HAP-1 (cell line): Measurements from ENCODE around the gene BMX.

Experiments used
- DNase-seq, 2 experiments: peaks; one replicate each; pipeline ENCODE4 v3.0.0-alpha.2; 2016 to 2020; ENCODE audit warnings: low spot score in 2 of 2
- H3K27me3 ChIP-seq: fragments of 250-450 bp; sonication (Bioruptor Pico); 2 replicates; pipeline ENCODE4 v1.5.1; 2020; ENCODE audit warnings: low read depth, mild to moderate bottlenecking, moderate library complexity
- H3K36me3 ChIP-seq: fragments of 250-450 bp; sonication (Bioruptor Pico); replicated peaks from 2 replicates; pipeline ENCODE4 v1.5.1; 2020; ENCODE audit warnings: mild to moderate bottlenecking
- H3K4me1 ChIP-seq: fragments of 250-450 bp; sonication (Bioruptor Pico); 2 replicates; pipeline ENCODE4 v1.5.1; 2020; ENCODE audit warnings: mild to moderate bottlenecking
- H3K4me3 ChIP-seq: fragments of 250-450 bp; sonication (Bioruptor Pico); 2 replicates; pipeline ENCODE4 v1.5.1; 2020; ENCODE audit warnings: mild to moderate bottlenecking, moderate library complexity
- H3K9me3 ChIP-seq: fragments of 250-450 bp; sonication (Bioruptor Pico); 2 replicates; pipeline ENCODE4 v1.5.1; 2020; ENCODE audit warnings: mild to moderate bottlenecking, moderate library complexity
- in situ Hi-C: fragments of 300-500 bp; cut with MboI; formaldehyde crosslinking; loops from 3 replicates; pipeline ENCODE4 v1.14.3; 2020; ENCODE audit warnings: low sequenced_read_pairs, inconsistent platforms, mixed read lengths

Gene BMX

DNA sequence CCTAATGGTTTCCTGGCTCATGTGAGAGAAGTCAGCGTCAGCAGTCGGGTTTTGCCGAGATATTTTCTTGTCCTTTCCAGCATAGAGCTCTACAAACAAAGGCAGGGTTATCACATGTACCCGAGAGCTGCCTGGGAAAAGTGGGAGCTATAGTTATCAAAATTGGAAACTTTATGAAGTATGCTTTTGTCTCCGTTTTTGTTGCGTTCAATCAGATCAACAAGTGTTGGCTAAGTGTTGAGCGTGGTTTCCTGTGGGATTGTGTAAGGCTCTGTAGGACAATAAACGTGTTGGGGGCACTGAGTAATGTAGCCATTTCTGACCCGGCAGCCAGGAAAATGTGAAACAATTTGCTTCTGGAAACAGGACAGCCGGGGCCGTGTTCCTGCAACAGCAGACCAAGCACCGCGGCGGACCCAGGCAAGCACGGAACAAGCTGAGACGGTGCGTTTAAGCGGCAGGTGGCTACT is at the start of gene BMX:
TSS of gene BMX (plus strand) at position 311 of the 470 bp plus-strand sequence. CDS start 7,547 bp downstream, outside the sequence.
- Histone ChIP-seq H3K9me3 (no peaks in the 10 kb centered on the region), H3K36me3 (no peaks in the 10 kb centered on the region; the same call in 1 of the 2 replicates), H3K4me3 (no peak within 1 kb of the TSS), H3K4me1 (no peaks in the 10 kb centered on the region), H3K27me3 (no peaks in the 10 kb centered on the region)
- in situ Hi-C loops: no loop called here
- DNase-seq: no peak

GRCh38 chrX:15451913-15452312 is 48.7 kb upstream of the BMX start:
- H3K9me3 ChIP-seq: no peaks in the 10 kb centered on the region
- H3K4me3 ChIP-seq: no peak overlapping the region
- in situ Hi-C loops: no loop called here
- 0 out of 2 replicates have a peak, but pooled peaks cover 4% of the 10 kb centered on the region for H3K4me1 ChIP-seq
- no peaks in the 10 kb centered on the region for H3K27me3 ChIP-seq
- DNase-seq: no peak
- peaks cover 34% of the 10 kb centered on the region for H3K36me3 ChIP-seq

GRCh38 chrX:15464704-15465103 is 35.9 kb upstream of the BMX start:
- no peak overlapping the region for H3K4me3 ChIP-seq
- no peak for DNase-seq
- in situ Hi-C loops: loop anchor here (5.0 kb wide), 1 partner anchor 117 kb away; no protein-coding TSS in a partner anchor
- no peaks in the 10 kb centered on the region for H3K9me3 ChIP-seq
- H3K4me1 ChIP-seq: peaks cover 20% of the 10 kb centered on the region
- H3K27me3 ChIP-seq: no peaks in the 10 kb centered on the region
- H3K36me3 ChIP-seq: peaks cover 4% of the 10 kb centered on the region

DNA sequence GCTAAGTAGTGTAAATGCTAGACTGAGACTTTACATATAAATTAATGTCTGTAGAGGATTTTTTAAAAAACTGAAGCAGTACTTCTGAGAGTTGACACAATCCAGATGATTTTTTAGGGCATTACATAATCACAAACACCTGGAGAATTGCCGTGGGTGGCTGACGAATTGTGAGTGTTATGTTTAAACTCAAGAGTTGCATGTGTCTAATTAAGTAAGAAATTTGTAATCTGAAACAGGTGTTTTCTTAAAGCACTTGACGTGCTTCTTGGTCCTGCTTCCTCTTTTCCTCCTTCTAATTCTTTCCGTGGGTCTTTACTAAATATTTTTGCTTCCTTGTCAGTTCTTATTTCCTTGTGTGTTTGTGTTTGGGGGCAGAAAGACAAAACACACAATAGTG is 35.3 kb upstream of the BMX start:
- H3K9me3 ChIP-seq: no peaks in the 10 kb centered on the region
- H3K4me1 ChIP-seq: peaks cover 20% of the 10 kb centered on the region
- H3K4me3 ChIP-seq: no peak overlapping the region
- H3K36me3 ChIP-seq: peaks cover 4% of the 10 kb centered on the region; the same call in 1 of the 2 replicates
- no peak for DNase-seq
- no peaks in the 10 kb centered on the region for H3K27me3 ChIP-seq
- in situ Hi-C loops: loop anchor here (5.0 kb wide), 1 partner anchor 118 kb away; no protein-coding TSS in a partner anchor

- Histone ChIP-seq H3K36me3 (peaks cover 4% of the 10 kb centered on the region; the same call in 1 of the 2 replicates), H3K4me1 (peaks cover 20% of the 10 kb centered on the region), H3K4me3 (no peak overlapping the region), H3K27me3 (no peaks in the 10 kb centered on the region), H3K9me3 (no peaks in the 10 kb centered on the region)
- peak in 1 of 2 experiments; percentile 26 for DNase-seq
- in situ Hi-C loops: loop anchor here (5.0 kb wide), 1 partner anchor 119 kb away; no protein-coding TSS in a partner anchor
Measured at GRCh38 chrX:15465896-15466651, 34.5 kb upstream of the BMX start.

DNA sequence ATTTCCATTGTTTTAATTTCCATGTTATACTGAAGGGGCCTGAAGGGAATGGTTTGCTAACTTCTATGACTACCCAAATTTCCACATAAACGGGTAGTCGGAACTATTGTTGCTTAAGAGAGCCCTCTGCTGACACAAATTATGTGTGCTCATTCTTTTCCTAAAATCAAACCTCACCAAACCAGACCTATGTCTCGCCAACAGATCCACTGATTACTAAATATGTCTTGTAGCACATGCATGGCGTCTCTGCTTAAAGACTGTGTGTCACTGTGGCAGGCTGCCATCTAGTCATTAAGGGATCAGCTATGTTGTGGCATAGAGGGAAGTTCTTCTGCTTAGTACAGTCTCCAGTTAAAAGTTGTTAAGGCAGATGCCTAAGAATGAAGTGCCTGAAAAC is 32.6 kb upstream of the BMX start:
- DNase-seq: peak in 1 of 2 experiments; percentile 40
- in situ Hi-C loops: loop anchor here (5.0 kb wide), 1 partner anchor 121 kb away; no protein-coding TSS in a partner anchor
- H3K4me3 ChIP-seq: no peak overlapping the region
- H3K4me1 ChIP-seq: peaks cover 20% of the 10 kb centered on the region
- H3K36me3 ChIP-seq: peaks cover 4% of the 10 kb centered on the region; the same call in 1 of the 2 replicates
- no peaks in the 10 kb centered on the region for H3K27me3 ChIP-seq
- H3K9me3 ChIP-seq: no peaks in the 10 kb centered on the region

DNA sequence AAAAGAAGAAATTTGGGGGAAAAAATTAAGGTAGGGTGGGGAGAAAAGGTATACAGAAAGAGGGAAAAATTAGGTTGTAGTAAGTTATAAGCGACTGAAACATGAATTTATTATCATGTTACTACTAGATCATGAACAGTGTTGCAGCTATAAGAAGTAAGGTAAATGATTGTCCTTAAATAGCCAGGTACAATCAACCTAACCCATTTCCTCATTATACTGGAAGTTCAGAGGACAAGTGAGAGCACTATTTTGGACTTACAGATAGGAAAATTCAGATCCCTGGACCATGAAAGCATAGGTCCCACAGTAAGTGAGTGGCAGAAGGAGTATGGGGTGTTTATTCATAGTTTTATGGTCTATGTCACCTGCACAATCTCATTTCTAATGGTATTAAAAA is 31.0 kb upstream of the BMX start:
- no peaks in the 10 kb centered on the region for H3K9me3 ChIP-seq
- H3K4me3 ChIP-seq: no peak overlapping the region
- H3K4me1 ChIP-seq: peaks cover 10% of the 10 kb centered on the region
- H3K27me3 ChIP-seq: no peaks in the 10 kb centered on the region
- in situ Hi-C loops: loop anchor here (5.0 kb wide), 1 partner anchor 122 kb away; no protein-coding TSS in a partner anchor
- peaks cover 3% of the 10 kb centered on the region; the same call in 1 of the 2 replicates for H3K36me3 ChIP-seq
- no peak for DNase-seq

DNA sequence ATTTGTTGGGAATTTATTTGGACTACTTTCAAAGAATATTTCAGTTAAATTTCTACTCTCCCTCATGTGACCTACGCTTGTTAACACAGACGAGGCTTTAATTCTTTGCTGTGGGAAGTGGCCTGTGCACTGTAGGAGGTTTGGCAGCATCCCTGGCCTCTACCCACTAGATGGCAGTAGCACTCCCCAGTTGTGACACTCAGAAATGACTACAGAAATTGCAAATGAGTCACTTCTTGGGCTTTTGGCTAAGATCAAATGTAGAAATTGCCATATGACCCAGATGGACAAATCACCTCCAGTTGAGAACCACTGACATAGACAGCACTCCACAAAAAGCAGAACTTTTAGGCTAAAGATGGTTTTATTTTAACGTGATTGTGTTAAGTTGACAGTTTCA is 29.6 kb upstream of the BMX start:
- no peak overlapping the region for H3K4me3 ChIP-seq
- in situ Hi-C loops: no loop called here
- no peaks in the 10 kb centered on the region for H3K27me3 ChIP-seq
- DNase-seq: peak; percentile 58 to 80
- peaks cover 3% of the 10 kb centered on the region; the same call in 1 of the 2 replicates for H3K36me3 ChIP-seq
- H3K9me3 ChIP-seq: no peaks in the 10 kb centered on the region
- H3K4me1 ChIP-seq: no peaks in the 10 kb centered on the region

GRCh38 chrX:15472531-15472930 is 28.1 kb upstream of the BMX start:
- Histone ChIP-seq H3K36me3 (peaks cover 12% of the 10 kb centered on the region), H3K9me3 (no peaks in the 10 kb centered on the region), H3K27me3 (no peaks in the 10 kb centered on the region), H3K4me1 (no peaks in the 10 kb centered on the region), H3K4me3 (no peak overlapping the region)
- in situ Hi-C loops: no loop called here
- DNase-seq: no peak

DNA sequence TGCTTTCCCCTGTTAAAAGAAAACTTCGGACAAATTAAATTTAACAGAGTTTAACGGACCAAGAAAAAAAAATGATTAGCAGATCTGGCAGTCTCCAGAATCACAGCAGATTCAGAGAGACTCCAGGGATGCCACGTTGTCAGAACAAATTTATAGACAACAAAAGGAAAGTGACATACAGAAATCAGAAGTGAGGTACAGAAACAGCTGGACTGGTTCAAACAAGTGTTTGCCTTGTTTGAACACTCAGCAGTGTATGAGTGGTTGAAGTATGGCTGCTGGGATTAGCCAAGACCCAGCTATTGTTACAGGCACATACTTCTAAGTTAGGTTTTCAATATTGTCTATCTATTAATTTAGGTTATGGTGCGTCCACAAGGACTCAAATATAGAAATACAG is 26.6 kb upstream of the BMX start:
- H3K4me1 ChIP-seq: no peaks in the 10 kb centered on the region
- no peak for DNase-seq
- in situ Hi-C loops: no loop called here
- H3K9me3 ChIP-seq: no peaks in the 10 kb centered on the region
- no peak overlapping the region for H3K4me3 ChIP-seq
- H3K36me3 ChIP-seq: peaks cover 23% of the 10 kb centered on the region
- H3K27me3 ChIP-seq: no peaks in the 10 kb centered on the region

- no peaks in the 10 kb centered on the region for H3K27me3 ChIP-seq
- in situ Hi-C loops: loop anchor here (25.0 kb wide), 2 partner anchors 212 to 1212 kb away; no protein-coding TSS in a partner anchor
- no peak for DNase-seq
- no peak overlapping the region for H3K4me3 ChIP-seq
- H3K36me3 ChIP-seq: peaks cover 27% of the 10 kb centered on the region
- H3K4me1 ChIP-seq: no peaks in the 10 kb centered on the region
- H3K9me3 ChIP-seq: no peaks in the 10 kb centered on the region
Measured at GRCh38 chrX:15475021-15475420, 25.6 kb upstream of the BMX start.

GRCh38 chrX:15475486-15475885 is 25.1 kb upstream of the BMX start:
- Histone ChIP-seq H3K36me3 (peaks cover 27% of the 10 kb centered on the region), H3K4me3 (no peak overlapping the region), H3K27me3 (no peaks in the 10 kb centered on the region), H3K4me1 (no peaks in the 10 kb centered on the region), H3K9me3 (no peaks in the 10 kb centered on the region)
- no peak for DNase-seq
- in situ Hi-C loops: loop anchor here (25.0 kb wide), 2 partner anchors 212 to 1212 kb away; no protein-coding TSS in a partner anchor

DNA sequence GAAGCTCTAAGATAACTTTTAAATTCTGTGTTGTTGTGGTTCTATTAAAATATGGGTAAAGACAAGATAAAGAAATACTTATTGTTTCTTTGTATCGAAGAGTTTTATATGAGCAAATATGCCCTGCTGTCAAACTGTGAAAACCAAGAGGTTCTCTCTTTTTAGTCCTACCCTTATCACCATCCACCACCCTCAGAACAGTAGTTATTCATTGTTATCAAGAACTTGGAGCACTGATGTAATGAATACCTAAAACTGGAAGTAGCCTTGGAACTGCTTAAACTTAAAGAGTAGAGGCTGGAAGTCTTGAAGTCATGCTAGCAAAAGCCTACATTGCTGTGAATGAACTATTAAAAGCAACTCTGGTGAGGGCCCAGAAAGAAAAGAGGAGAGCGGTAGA is 16.7 kb upstream of the BMX start:
- Histone ChIP-seq H3K27me3 (no peaks in the 10 kb centered on the region), H3K9me3 (no peaks in the 10 kb centered on the region), H3K4me1 (no peaks in the 10 kb centered on the region), H3K36me3 (peaks cover 13% of the 10 kb centered on the region), H3K4me3 (no peak overlapping the region)
- in situ Hi-C loops: loop anchor here (25.0 kb wide), 2 partner anchors 203 to 1203 kb away; no protein-coding TSS in a partner anchor
- DNase-seq: no peak

DNA sequence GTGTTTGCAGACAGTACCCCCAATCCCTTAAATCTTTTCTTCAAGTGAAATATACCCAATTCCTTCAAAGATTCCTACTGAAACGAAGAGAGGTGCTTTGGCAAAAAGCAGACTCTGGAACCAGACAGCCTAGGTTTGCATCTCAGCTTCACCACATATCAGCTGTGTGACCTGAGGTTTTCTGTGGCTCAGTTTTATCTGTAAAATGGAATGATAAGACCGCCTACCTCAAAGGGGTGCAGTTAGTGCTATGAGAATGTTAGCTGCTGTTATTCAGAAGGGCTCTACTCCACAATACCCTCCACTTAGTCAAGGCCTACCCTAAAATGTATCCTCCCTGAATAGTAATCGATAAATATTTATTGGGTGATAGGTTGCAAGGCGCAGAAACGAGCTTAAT is 8.1 kb upstream of the BMX start:
- Histone ChIP-seq H3K27me3 (no peaks in the 10 kb centered on the region), H3K4me3 (peak overlapping the region; percentile 52), H3K9me3 (no peaks in the 10 kb centered on the region), H3K36me3 (peaks cover 25% of the 10 kb centered on the region), H3K4me1 (peaks cover 20% of the 10 kb centered on the region)
- in situ Hi-C loops: loop anchor here (5.0 to 25.0 kb wide), 3 partner anchors 75 to 1195 kb away; no protein-coding TSS in a partner anchor
- DNase-seq: no peak
